ENCODE data around the gene PIP5K1B. TPM values are rescaled to one million over a fixed set of nuclear protein-coding genes. Genes with fewer than 3 reads are reported as not detected.

Gene PIP5K1B
- total and polyA plus RNA-seq, 2 of the 13 experiments (the other 11 are each of a cell fraction or from before 2014, with no cell fraction given) = 15.8 to 17.5 TPM

GRCh38 chr9:68739621-68740174, 34.7 kb downstream of the PIP5K1B start (continued):
- TF ChIP-seq ZBTB40 (IDR thresholded peaks at IDR 0.05) (no peak), ZBTB40 (CRISPR knock-in tag; IDR thresholded peaks at IDR 0.05) (no peak), ZXDC (CRISPR knock-in tag; IDR thresholded peaks at IDR 0.05) (no peak), ZFP91 (CRISPR knock-in tag; IDR thresholded peaks at IDR 0.05; ENCODE audit: borderline replicate concordance) (no peak), ZBTB33 (CRISPR knock-in tag; IDR thresholded peaks at IDR 0.05) (0 out of 2 replicates have a peak, but pooled peaks have one; percentile 10), BRCA1 (CRISPR knock-in tag; IDR thresholded peaks at IDR 0.05) (no peak), CENPT (CRISPR knock-in tag; IDR thresholded peaks at IDR 0.05; ENCODE audit: low read depth) (no peak), TOPORS (CRISPR knock-in tag; IDR thresholded peaks at IDR 0.05) (no peak), SALL1 (CRISPR knock-in tag; IDR thresholded peaks at IDR 0.05) (peak; percentile 95), TBX3 (IDR thresholded peaks at IDR 0.05; ENCODE audit: borderline replicate concordance) (no peak), SIX1 (CRISPR knock-in tag; IDR thresholded peaks at IDR 0.05; ENCODE audit: borderline replicate concordance) (peak; percentile 17; the same call in 1 of the 2 replicates), ZNF547 (CRISPR knock-in tag; IDR thresholded peaks at IDR 0.05) (peak; percentile 34; the same call in 1 of the 2 replicates)
